Posterior cingulate gyrus (tissue), 11 donors: ENCODE measurements around the gene NFATC2.

Experiments
- DNase-seq, 10 donors: peaks; one replicate each; pipeline versions ENCODE4 v3.0.0 to v3.0.0-alpha.2; 2020 to 2021; ENCODE audit warnings: mixed read lengths in 3 of 10
- intact Hi-C: fragments of 100-400 bp; cut with DNase I; formaldehyde crosslinking; loops from one replicate; pipeline ENCODE4 v1.15.1; 2023

The NFATC2 gene

GRCh38 chr20:51498765-51499540 is 43.6 kb downstream of the NFATC2 start:
- DNase-seq: peak in 1 of 10 donors; percentile 22

GRCh38 chr20:51497542-51498467 is 44.7 kb downstream of the NFATC2 start:
- intact Hi-C loops: no loop called here
- DNase-seq: peak in 1 of 10 donors; percentile 79

More at GRCh38 chr20:51498765-51499540, 43.6 kb downstream of the NFATC2 start:
- intact Hi-C loops: no loop called here

GRCh38 chr20:51496964-51497363 is 45.6 kb downstream of the NFATC2 start:
- intact Hi-C loops: no loop called here
- DNase-seq: peak in 1 of 10 donors; percentile 30

GRCh38 chr20:51495921-51496545 is 46.5 kb downstream of the NFATC2 start:
- DNase-seq: no peak
- intact Hi-C loops: no loop called here

- intact Hi-C loops: no loop called here
- no peak for DNase-seq
Observed at GRCh38 chr20:51495291-51495690, 47.2 kb downstream of the NFATC2 start.

GRCh38 chr20:51494241-51495110 is 48.0 kb downstream of the NFATC2 start:
- DNase-seq: peak in 1 of 10 donors; percentile 44
- intact Hi-C loops: no loop called here

GRCh38 chr20:51493346-51493791 is 49.1 kb downstream of the NFATC2 start:
- intact Hi-C loops: no loop called here
- peak in 1 of 10 donors; percentile 32 for DNase-seq

- DNase-seq: peak in 2 of 10 donors; percentile 66 to 73
- intact Hi-C loops: no loop called here
Observed at GRCh38 chr20:51492167-51493092, 50.1 kb downstream of the NFATC2 start.

GRCh38 chr20:51491393-51491792 is 51.1 kb downstream of the NFATC2 start:
- DNase-seq: no peak
- intact Hi-C loops: no loop called here

GRCh38 chr20:51490635-51491034 is 51.9 kb downstream of the NFATC2 start:
- intact Hi-C loops: no loop called here
- no peak for DNase-seq

GRCh38 chr20:51489611-51490010 is 52.9 kb downstream of the NFATC2 start:
- intact Hi-C loops: no loop called here
- DNase-seq: no peak

GRCh38 chr20:51488331-51488730 is 54.2 kb downstream of the NFATC2 start:
- intact Hi-C loops: no loop called here

GRCh38 chr20:51487565-51488268 is 54.8 kb downstream of the NFATC2 start:
- intact Hi-C loops: no loop called here
- peak in 1 of 10 donors; percentile 40 for DNase-seq

More at GRCh38 chr20:51488331-51488730, 54.2 kb downstream of the NFATC2 start:
- no peak for DNase-seq

- peak in 1 of 10 donors; percentile 72 for DNase-seq
- intact Hi-C loops: no loop called here
Observed at GRCh38 chr20:51487076-51487475, 55.4 kb downstream of the NFATC2 start.

- no peak for DNase-seq
- intact Hi-C loops: no loop called here
Observed at GRCh38 chr20:51486197-51487005, 56.1 kb downstream of the NFATC2 start.

- intact Hi-C loops: no loop called here
- DNase-seq: no peak
Observed at GRCh38 chr20:51484831-51485230, 57.7 kb downstream of the NFATC2 start.

GRCh38 chr20:51484141-51484815 is 58.2 kb downstream of the NFATC2 start:
- intact Hi-C loops: no loop called here
- DNase-seq: peak in 1 of 10 donors; percentile 80
